ENCODE data around the gene SHISAL2B. TPM values are rescaled to one million over a fixed set of nuclear protein-coding genes. Genes with fewer than 3 reads are reported as not detected.

Gene SHISAL2B
- total and polyA plus RNA-seq, 2 donors (not counting 3 experiments of a cell fraction or from before 2014, with no cell fraction given): not detected

DNA sequence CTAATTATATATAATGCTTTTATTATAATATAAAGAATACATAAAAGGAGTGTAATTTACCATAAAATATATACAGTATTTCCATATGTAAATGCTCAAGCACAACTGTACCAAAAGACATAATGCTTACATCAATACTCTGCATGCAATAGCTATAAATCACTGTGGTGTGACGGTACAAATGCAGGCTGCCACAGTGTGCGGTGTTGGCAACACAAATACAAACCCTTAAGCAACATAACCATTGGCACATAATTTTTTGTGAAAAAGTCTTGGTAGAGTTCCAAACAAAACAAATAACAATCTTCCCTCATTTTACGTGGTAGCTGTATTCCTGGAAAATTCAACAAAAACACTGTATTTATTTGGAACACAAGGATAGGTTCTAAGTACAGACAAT lies 1.9 kb upstream of the SHISAL2B start:
- TF ChIP-seq FOS (IDR thresholded peaks at IDR 0.05; ENCODE audit: borderline replicate concordance, insufficient read depth, low read length) (no peak), POLR2A (IDR thresholded peaks at IDR 0.05; ENCODE audit: low read depth, low read length) (no peak), EZH2 (IDR thresholded peaks at IDR 0.05; ENCODE audit: borderline replicate concordance, low read depth, low read length, severe bottlenecking) (no peak), POLR2AphosphoS5 (IDR thresholded peaks at IDR 0.05; ENCODE audit: insufficient read depth, low read depth, low read length) (no peak), JUN (IDR thresholded peaks at IDR 0.05; ENCODE audit: borderline replicate concordance, insufficient read depth, insufficient read length, low read depth) (no peak), MYC (IDR thresholded peaks at IDR 0.05; ENCODE audit: low read depth, low read length) (no peak), GATA2 (IDR thresholded peaks at IDR 0.05; ENCODE audit: insufficient read depth, insufficient read length, low read depth, low read length) (no peak)
- TF ChIP-seq, protein P1, sequence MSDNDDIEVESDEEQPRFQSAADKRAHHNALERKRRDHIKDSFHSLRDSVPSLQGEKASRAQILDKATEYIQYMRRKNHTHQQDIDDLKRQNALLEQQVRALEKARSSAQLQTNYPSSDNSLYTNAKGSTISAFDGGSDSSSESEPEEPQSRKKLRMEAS (IDR thresholded peaks at IDR 0.05; ENCODE audit: insufficient read depth, insufficient read length): no peak
- TF ChIP-seq, protein P2, sequence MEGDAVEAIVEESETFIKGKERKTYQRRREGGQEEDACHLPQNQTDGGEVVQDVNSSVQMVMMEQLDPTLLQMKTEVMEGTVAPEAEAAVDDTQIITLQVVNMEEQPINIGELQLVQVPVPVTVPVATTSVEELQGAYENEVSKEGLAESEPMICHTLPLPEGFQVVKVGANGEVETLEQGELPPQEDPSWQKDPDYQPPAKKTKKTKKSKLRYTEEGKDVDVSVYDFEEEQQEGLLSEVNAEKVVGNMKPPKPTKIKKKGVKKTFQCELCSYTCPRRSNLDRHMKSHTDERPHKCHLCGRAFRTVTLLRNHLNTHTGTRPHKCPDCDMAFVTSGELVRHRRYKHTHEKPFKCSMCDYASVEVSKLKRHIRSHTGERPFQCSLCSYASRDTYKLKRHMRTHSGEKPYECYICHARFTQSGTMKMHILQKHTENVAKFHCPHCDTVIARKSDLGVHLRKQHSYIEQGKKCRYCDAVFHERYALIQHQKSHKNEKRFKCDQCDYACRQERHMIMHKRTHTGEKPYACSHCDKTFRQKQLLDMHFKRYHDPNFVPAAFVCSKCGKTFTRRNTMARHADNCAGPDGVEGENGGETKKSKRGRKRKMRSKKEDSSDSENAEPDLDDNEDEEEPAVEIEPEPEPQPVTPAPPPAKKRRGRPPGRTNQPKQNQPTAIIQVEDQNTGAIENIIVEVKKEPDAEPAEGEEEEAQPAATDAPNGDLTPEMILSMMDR (IDR thresholded peaks at IDR 0.05; ENCODE audit: extremely low read depth in 1 of 2, insufficient read depth in 1 of 2, low read depth in 1 of 2, low read length in 2 of 2): no peak
- Histone ChIP-seq H3K27me3 (ENCODE audit: control insufficient read depth in 2 of 2, insufficient read depth in 2 of 2, low read length in 2 of 2) (peaks cover 34 to 51% of the 10 kb centered on the region in 2 experiments), H3K9me3 (replicated peaks; ENCODE audit: control insufficient read depth, insufficient read depth, low read length) (no peaks in the 10 kb centered on the region), H2AFZ (ENCODE audit: low read depth, low read length) (no peak overlapping the region), H3K4me2 (ENCODE audit: insufficient read depth, low read length) (no peak overlapping the region), H3K36me3 (ENCODE audit: control insufficient read depth in 2 of 2, extremely low read depth in 1 of 2, insufficient read depth in 2 of 2, low read length in 2 of 2) (no peaks in the 10 kb centered on the region), H3K4me3 (replicated peaks in 1 of 3; ENCODE audit: insufficient read depth in 1 of 3, low read depth in 1 of 3, low read length in 3 of 3) (no peak overlapping the region), H4K20me1 (replicated peaks; ENCODE audit: control insufficient read depth, extremely low read depth, insufficient read depth, low read length) (no peaks in the 10 kb centered on the region), H3K27ac (ENCODE audit: insufficient read depth, low read depth, low read length) (no peak overlapping the region), H3K79me2 (ENCODE audit: control insufficient read depth, insufficient read depth, low read length) (no peaks in the 10 kb centered on the region), H3K9me1 (replicated peaks; ENCODE audit: control insufficient read depth, extremely low read depth, insufficient read depth, low read length) (no peaks in the 10 kb centered on the region), H3K4me1 (ENCODE audit: control insufficient read depth, extremely low read depth, insufficient read depth, low read length) (peaks cover 7% of the 10 kb centered on the region), H3K9ac (replicated peaks; ENCODE audit: extremely low read depth, insufficient read depth, low read length) (no peak overlapping the region)
- intact Hi-C loops (cut with micrococcal nuclease) (no loop called here), dilution Hi-C loops (cut with MboI; ENCODE audit: extremely low pct_ligation_motif_present, low sequenced_read_pairs) (no loop called here)
- no TSS peak for BruUV-seq (replicated peaks)
- DNase-seq (ENCODE audit: low read depth, low spot score) (no peak), FAIRE-seq (no peak)
- CTCF ChIA-PET: no interaction called here
- POLR2A ChIA-PET: no interaction called here

Data from endothelial cell of umbilical vein (primary cell).